ENCODE results near the gene FMNL2.

DNA sequence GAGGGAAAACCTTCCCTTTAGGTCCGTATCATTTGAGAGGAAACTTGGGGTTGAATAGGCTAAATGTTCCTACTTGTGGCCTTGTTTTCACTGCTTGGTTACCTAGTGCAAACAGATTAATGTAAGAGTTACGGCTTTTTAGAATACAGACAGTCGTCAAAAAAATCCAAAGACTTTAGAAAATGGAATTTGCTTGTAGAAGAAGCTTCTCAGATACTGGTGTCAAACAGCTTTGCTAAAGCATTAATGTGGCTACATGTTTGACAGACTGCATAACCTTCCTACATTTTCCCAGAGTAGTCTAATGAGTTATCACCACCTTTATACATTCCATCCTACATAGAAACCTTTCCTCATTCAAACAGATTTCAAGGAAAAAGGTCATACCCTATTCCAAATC is 114.6 kb downstream of the FMNL2 start:
- TF ChIP-seq, protein P1, sequence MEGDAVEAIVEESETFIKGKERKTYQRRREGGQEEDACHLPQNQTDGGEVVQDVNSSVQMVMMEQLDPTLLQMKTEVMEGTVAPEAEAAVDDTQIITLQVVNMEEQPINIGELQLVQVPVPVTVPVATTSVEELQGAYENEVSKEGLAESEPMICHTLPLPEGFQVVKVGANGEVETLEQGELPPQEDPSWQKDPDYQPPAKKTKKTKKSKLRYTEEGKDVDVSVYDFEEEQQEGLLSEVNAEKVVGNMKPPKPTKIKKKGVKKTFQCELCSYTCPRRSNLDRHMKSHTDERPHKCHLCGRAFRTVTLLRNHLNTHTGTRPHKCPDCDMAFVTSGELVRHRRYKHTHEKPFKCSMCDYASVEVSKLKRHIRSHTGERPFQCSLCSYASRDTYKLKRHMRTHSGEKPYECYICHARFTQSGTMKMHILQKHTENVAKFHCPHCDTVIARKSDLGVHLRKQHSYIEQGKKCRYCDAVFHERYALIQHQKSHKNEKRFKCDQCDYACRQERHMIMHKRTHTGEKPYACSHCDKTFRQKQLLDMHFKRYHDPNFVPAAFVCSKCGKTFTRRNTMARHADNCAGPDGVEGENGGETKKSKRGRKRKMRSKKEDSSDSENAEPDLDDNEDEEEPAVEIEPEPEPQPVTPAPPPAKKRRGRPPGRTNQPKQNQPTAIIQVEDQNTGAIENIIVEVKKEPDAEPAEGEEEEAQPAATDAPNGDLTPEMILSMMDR (IDR thresholded peaks at IDR 0.05; ENCODE audit: insufficient read depth, low read depth, low read length): no peak
- TF ChIP-seq EZH2 (IDR thresholded peaks at IDR 0.05; ENCODE audit: insufficient read depth, low read length): no peak

Data from astrocyte (in vitro differentiated cells and primary cell).